Activated naive CD8-positive, alpha-beta T cell treated with anti-CD3 and anti-CD28 coated beads, Interleukin-2, amount 50 U/mL, for 16 hours (primary cell): ENCODE results near the gene ABCC4.

Experiments
- DNase-seq: peaks from one replicate; pipeline ENCODE4 v3.0.0-alpha.2; 2020; ENCODE audit warnings: low read depth, low spot score

The ABCC4 gene

DNA sequence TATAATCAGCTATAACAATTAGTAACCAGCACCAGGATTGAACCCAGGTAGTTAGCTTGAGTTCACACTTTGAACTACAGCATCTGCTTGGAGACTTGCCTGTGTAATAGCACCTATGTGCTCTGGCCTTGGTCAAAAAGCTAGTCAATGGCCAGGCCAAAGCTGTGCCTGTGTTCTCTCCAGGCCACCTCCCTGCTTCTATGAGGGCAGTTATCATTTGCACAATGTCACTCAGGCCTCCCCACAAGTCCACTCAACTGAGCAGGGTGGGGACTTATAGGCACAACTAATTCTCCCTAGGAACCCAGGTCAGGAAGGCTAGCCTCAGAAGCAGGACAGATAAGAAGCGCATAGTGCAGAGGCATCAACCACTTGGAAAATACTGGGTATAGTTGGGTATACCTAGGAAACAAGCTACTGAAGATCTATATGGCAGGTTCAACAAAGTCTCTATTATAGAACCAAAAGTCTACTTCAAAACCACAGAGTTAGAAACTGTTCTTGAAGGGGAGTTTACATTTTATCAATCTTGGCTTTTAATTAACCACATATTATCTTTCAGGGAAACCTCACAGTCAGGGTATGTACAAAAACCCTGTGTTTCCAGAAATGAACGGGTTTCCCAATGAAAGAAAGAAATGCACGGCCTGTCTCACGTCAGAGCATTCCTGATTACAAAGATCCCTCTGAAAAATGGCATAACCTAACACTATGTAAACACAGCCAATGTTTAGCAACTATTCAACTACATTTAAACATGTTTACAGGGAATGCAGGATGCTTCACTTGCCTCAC lies 140.9 kb downstream of the ABCC4 start:
- DNase-seq, result no peak

DNA sequence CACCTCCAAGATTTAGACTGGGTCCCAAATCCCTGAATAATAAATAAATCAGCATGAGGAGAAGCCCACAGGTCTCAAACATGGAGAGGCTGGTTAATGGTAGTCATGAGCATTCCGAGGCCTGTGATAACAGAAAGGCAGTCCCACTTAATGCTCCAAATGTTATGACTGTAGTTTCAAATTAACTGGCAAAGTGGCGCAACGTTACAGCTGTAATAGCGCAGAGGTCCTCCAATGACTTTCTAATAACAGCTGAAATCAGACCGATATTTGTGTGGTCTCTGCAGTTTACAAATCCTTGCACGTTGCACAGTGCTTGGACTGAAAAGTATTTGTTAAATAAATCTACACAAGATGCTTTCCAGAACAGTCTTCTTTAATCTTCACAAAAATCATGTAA lies 141.8 kb downstream of the ABCC4 start:
- no peak for DNase-seq

GRCh38 chr13:95156208-95156607 lies 145.0 kb downstream of the ABCC4 start:
- no peak for DNase-seq

DNA sequence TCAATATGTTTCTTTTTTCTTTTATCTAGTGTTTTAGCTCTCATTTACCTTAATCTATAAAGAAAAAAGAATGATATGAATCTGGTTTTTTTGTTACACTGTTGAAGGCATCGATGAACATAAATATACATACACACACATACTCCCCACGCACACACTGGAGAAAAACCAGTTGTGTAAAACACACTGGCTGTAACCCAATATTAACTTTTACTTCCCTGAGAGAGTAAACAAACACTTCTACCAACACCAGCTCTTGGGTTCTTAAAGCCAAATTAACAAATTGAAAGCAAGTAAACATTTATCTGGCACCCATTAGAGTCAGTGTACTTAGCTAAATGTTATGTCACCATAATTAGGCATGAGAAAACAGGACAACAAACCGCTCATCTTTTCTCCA lies 145.7 kb downstream of the ABCC4 start:
- no peak for DNase-seq

DNA sequence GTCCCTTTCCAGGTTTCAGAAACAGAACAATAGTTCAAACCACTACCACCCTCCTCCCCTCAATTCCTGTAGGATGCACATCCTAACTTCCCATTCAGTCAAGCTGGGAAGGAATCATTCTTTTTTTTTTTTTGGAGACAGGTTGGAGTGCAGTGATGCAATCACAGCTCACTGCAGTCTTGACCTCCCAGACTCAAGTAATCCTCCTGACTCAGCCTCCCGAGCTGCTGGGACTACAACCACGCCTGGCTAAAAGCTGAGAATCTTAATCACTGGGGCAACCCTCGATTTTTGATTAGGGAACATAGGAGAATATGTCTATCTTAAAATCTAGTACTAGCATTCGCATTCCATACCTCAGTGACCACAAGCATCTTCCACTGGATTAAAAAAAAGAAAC lies 146.2 kb downstream of the ABCC4 start:
- no peak for DNase-seq

- DNase-seq, result no peak
These were observed 146.8 kb downstream of the ABCC4 start for GRCh38 chr13:95154413-95154886.

- no peak for DNase-seq
These were observed 147.4 kb downstream of the ABCC4 start for GRCh38 chr13:95153647-95154412.

DNA sequence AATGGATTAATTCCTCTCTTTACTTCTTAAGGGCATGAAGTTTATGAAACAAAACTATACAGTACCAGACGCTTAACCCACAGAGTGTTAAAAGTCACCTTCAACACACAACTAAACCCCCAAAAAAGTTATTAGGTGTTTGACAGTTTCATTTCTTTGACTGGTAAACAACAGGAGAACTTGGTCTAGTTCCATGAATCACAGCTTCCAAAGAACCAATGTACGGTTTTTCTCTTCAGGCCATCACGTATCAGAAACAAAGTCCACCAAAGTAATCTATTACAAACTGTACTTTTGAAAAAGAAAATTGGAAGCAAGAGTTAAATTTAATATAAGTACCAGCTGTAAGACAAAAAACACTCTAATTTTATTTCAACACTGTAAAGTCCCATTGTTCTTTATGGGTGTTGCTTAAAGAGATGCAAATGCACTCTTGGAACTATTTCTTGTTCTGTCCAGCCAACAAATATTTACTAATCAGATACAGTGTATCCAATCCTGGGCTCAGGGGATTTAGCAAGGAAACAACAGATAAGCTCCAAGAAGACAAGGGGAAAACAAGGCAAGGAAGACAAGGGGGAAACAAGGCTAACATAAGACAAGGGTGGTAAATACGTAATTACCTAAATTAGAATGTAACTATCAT lies 149.2 kb downstream of the ABCC4 start:
- no peak for DNase-seq

- DNase-seq, result no peak
These were observed 150.7 kb downstream of the ABCC4 start for GRCh38 chr13:95150555-95150954.

- DNase-seq, result no peak
These were observed 154.8 kb downstream of the ABCC4 start for GRCh38 chr13:95146486-95146885.

GRCh38 chr13:95145587-95145986 lies 155.7 kb downstream of the ABCC4 start:
- no peak for DNase-seq

DNA sequence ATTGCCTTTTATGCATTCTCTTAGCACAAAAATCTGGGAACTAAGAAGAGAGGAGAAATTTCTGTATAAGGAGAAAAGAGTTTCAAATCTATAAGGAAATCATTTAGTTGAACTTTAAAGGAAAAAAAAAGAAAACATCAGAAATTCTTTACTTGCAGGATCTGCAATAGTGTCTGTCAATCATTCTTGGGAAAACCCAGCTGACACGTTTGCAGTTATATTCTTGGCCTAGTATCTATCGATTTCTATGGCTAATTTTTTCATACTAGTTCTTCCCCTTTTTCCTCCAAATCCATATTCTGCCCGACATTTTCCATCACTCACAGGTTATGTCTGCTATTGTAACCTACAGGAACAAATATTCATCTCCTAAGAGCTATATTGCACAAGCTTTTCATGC lies 160.7 kb downstream of the ABCC4 start:
- DNase-seq, result no peak

GRCh38 chr13:95138876-95139585 lies 162.2 kb downstream of the ABCC4 start:
- no peak for DNase-seq

DNA sequence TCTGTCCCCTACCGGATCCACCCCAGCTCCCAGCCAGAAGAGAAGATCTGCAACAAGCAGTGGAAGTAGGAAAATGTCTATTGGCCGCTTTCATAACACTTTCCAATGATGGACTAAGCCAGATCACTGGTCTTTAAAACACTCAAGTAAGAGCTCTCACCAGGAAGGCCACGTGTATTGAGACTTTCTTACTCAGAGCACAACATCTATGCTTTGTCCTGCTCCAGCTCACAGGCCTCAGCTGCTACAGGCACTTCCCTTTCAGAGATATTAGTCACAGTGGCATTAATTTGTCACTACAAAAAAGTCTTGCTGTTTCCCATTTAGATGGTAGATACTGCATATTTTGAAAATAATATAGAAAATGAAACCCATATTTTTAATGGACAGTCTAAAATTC lies 164.2 kb downstream of the ABCC4 start:
- no peak for DNase-seq

GRCh38 chr13:95136638-95137037 lies 164.6 kb downstream of the ABCC4 start:
- no peak for DNase-seq

GRCh38 chr13:95133498-95133897 lies 167.8 kb downstream of the ABCC4 start:
- no peak for DNase-seq

GRCh38 chr13:95129004-95129403 lies 172.2 kb downstream of the ABCC4 start:
- DNase-seq, result no peak

- DNase-seq, result no peak
These were observed 173.1 kb downstream of the ABCC4 start for GRCh38 chr13:95128045-95128643.

GRCh38 chr13:95124959-95125358 lies 176.3 kb downstream of the ABCC4 start:
- no peak for DNase-seq

DNA sequence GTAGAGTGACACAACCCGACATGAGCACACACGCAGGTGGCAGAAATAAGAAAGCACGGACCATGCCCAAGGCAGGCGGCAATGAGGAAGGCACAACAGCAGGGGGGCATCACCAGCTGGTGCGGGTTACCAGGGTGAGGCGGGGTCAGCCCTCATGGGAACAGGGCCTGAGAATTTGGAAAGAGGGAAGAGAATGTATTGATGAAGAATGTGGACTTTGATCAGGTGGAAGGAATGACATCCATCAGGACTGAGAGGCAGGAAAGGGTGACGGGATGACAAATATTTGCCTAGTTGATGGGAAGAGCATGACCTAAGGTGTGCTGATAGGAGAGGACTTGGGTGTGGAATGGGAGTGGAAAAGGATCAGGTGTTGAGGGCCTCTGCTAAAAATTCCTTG lies 177.5 kb downstream of the ABCC4 start:
- DNase-seq, result no peak

DNA sequence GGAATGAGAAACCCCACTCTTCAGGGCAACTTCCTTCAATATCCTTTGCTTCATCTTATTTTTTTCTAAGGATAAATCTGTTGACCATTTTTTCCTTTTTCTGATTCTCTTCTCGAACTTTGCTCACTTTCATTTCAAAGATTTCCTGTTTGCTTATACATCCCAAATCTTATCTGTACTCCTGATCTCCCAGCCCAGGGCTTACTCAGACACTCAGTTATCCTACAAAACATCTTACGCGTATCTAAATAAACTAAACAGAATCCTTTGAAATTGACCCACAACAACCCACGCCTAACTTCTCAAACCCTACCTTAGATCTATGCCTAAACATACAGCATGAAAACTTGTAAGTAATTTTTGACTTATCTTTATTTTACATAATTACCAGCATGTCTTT lies 179.2 kb downstream of the ABCC4 start:
- DNase-seq, result no peak
